ENCODE measurements around the gene SEL1L2.

GRCh38 chr20:13810446-13810845 is 180.0 kb downstream of the SEL1L2 start:
- no peak for TF ChIP-seq CTCF (IDR thresholded peaks at IDR 0.05)
- TF ChIP-seq POLR2A (IDR thresholded peaks at IDR 0.05), result no peak

Data from Peyer's patch (tissue), 4 donors.